ENCODE measurements around the gene LPP.

LPP gene

GRCh38 chr3:188330138-188330537 is 176.2 kb downstream of the LPP start:
- DNase-seq (ENCODE audit: low read depth, low spot score) = no peak

- DNase-seq (ENCODE audit: low read depth, low spot score) = no peak
Measured at GRCh38 chr3:188331166-188331565, 177.2 kb downstream of the LPP start.

DNA sequence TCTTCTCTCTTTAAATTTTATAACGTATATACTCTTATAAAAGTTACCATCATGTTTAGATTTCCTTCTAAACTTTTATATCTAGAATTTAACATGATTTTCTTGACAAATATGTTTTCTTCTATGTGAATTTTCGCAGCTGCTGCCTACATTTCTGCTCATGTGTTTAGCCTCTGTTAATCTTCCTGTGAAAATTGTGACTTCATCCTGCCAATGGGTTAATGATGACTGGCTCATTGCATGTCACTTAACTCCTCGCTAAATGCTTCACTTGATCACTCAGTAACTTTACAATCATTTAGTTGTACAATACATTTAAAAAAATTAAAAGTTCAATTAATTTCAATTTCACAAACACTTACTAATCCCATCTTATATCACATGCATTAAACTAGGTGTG is 178.1 kb downstream of the LPP start:
- DNase-seq (ENCODE audit: low read depth, low spot score) = no peak

DNA sequence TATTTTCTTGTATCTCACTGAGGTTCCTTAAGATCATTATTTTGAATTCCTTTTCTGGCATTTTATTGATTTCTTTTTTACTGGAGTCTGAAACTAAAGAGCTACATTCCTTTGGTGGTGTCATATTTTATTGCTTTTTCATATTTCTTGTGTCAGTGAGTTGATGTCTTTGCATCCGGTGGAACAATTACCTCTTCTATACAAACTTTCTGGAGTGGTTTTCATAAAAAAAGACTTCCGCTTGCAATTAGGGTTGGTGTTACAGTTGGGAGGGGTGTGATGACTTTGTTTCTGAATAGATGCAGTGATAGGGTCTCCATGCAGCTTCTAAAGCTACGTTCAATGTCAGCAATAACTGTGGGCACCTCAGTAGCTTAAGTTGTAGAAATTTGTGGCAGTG is 181.7 kb downstream of the LPP start:
- DNase-seq (ENCODE audit: low read depth, low spot score) = no peak

DNA sequence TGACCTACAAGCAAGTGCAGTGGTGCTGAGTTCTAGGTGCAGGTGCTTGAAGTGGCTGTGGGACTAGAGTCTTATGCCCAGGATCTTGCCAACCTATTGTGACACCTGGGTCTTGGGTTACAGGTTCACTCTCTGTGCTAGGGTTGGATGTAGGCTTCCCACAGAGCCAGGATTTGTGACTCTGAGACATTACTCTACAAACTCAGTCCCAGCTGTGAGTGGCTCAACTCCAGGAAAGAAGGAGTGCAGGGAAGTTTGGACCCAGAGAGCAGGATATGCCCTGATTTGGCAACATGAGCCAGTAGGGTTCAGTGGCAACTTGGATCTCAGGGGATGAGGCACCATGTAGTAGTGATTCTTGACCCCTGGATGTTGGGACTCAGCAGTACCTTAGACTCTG is 182.2 kb downstream of the LPP start:
- no peak for DNase-seq (ENCODE audit: low read depth, low spot score)

DNA sequence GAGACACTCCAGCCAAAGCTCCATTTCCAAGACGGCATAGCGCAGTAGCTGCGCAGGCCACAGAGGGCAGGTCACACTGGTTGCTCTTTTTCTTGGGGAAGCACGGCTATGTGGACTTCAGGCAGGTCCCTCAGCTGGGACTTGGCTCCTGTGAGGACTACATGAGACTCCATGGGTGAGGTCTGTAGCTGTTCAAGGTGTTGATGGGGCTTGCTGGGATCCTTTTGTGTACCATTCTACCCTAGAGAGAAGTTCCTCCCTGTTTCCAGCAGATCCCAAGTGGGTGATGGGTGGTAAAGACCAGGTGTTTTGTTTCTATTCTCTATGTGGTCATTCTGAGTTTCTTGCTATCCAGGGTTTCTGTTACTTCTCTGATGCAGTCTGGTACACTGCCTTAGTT is 183.3 kb downstream of the LPP start:
- DNase-seq (ENCODE audit: low read depth, low spot score) = no peak

GRCh38 chr3:188338086-188338485 is 184.1 kb downstream of the LPP start:
- no peak for DNase-seq (ENCODE audit: low read depth, low spot score)

GRCh38 chr3:188339410-188340295 is 185.7 kb downstream of the LPP start:
- no peak for DNase-seq (ENCODE audit: low read depth, low spot score)

DNA sequence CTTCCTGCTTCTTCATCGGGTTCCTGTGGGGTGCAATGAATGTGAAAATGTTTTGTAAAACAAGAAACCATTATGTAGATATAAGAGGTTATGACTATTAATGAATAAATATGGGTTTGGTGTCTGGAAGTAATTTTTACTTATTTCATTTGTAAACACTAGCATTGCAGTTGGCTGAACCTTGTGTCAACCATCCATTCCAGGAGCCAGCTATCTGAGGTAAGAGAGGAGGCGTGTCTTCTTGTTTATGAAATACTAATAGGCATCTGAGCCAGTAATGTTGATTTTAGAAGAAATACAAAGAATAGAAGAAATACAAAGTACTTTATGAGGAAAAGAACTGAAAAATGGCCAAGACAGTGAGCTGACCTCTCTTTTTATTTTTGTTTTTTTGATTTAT is 187.5 kb downstream of the LPP start:
- no peak for DNase-seq (ENCODE audit: low read depth, low spot score)

- DNase-seq (ENCODE audit: low read depth, low spot score) = no peak
Measured at GRCh38 chr3:188342991-188343732, 189.2 kb downstream of the LPP start.

- no peak for DNase-seq (ENCODE audit: low read depth, low spot score)
Measured at GRCh38 chr3:188343894-188344293, 189.9 kb downstream of the LPP start.

DNA sequence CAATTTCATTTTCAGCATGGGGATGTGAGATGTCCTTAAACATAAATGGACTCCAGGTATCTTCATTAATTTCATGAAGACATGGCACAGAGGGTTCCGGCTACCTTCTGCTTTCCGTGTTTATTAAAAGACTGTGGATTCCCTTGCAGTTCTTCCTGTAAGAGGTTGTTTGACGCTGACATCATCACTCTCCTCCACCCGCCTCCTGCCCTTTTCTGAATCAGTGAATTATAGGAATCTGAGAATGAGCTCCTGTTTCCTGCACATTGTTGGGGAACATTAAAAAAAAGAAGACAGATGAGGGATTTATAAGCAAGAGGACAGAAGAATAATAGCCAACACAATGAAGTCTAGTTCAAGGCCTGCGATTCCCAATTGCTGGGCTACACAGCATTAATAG is 191.3 kb downstream of the LPP start:
- no peak for DNase-seq (ENCODE audit: low read depth, low spot score)

DNA sequence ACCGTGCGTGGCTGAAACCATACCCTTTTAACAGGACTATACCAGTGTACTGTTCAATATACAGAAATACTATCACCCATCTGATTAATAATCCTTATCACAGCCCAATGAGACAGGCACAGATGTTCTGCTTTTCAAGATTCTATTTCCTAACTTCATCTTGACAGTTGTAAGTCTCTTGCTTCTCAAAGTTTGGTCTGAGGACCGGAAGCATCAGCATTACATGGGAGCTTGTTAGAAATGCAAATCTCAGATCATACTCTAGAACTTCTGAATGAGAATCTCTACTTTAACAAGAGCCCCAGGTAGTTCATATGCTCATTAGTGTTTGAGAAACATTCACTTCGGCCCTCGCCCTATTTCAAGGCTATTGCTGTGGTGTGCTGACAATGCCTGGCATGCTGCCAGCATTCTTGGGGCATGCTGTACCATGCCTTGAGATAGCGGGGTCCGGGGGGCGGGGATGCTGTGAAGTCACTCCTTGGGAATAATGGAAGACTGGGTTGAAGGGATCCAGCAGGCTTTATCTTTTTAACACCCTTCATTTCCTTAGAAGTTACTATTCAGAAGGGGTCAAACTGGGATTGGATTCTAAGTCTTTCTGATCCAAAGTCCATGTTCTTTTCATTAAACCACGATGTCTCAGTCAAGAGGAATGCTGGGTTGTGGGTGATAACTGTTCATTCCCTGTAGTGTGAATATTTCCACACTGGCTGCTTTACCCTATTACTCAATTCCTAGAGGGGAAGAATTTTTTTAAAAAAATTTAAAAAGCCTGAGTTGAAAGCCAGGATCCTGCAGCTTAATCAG is 194.7 kb downstream of the LPP start:
- DNase-seq (ENCODE audit: low read depth, low spot score) = no peak

- no peak for DNase-seq (ENCODE audit: low read depth, low spot score)
Measured at GRCh38 chr3:188349351-188349901, 195.5 kb downstream of the LPP start.

DNA sequence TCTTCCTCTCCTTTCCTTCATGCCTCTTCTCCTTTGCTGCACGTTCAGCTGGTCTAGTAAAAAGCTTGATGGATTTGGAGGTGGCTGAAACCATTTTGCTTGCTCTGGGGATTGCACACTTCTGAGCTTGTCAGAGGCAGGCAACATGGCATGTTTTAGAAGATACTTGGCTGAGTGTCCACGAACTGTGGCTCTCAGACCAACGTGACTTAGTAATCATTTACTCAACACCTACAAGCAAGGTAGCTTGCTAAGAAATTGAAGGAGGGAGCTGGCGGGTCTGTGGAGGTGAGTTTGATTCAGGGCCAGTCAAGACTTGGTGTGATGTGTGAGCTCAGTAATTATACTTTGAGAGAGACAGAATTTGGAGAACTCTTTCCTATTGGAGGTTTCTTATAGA is 196.0 kb downstream of the LPP start:
- DNase-seq (ENCODE audit: low read depth, low spot score) = no peak

- DNase-seq (ENCODE audit: low read depth, low spot score) = no peak
Measured at GRCh38 chr3:188350961-188351360, 197.0 kb downstream of the LPP start.

GRCh38 chr3:188351648-188352047 is 197.7 kb downstream of the LPP start:
- no peak for DNase-seq (ENCODE audit: low read depth, low spot score)

GRCh38 chr3:188352196-188352927 is 198.4 kb downstream of the LPP start:
- no peak for DNase-seq (ENCODE audit: low read depth, low spot score)

DNA sequence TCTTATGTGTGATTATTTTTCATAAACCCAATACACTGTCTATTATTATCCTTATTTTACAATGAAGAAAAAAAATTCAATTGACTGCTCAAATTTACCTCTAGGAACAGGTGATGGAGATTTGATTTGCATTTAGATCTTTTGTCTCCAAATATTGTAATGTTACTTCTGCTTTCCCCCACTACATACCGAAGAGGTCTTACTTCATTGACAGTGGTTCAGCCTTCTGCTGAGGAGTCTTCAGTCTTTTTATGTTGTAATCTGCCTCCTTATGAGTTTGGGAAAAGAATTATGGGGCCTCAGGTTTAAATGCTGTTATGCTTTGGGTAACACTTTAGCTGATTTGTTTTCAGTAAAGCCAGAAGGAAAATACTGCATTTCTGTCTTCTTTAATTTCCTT is 199.5 kb downstream of the LPP start:
- no peak for DNase-seq (ENCODE audit: low read depth, low spot score)

DNA sequence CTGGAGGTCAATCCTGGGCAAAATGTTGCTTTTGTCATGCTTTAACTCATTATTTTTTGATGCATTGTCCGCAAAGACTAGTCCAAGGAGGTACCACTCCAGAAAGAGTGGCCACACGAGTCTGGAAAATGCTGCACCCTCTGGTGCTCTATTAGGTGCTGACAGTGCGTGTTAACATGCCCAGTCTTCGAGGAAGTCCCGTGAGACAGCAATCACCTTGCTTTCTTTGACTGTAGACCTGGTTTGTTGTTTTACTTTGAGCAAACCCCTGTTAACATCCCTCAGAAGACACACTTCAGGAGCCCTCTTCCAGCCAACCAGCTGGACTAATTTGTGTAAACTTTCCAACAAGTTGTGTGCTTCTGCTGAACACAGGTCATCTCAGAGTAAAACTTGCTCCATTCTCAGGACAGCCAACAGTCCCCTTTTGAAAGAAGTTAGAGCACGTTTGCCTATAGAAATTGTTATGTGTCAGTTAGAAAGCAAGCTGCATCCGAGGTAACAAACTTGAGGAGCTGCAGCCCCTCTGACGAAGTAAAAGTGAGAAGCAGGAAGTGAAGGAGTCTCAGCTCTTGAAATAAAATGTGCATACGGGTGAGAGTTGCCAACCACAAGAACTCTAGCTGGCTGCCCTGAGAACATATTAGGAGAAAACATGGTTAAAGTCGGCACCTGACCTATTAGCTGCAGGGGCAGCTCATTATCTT is 205.0 kb downstream of the LPP start:
- DNase-seq (ENCODE audit: low read depth, low spot score) = no peak

Data from activated naive CD8-positive, alpha-beta T cell treated with anti-CD3 and anti-CD28 coated beads, Interleukin-2, amount 50 U/mL, for 16 hours (primary cell).